GM12892 (cell line): ENCODE results near the gene CLSTN2.

ENCODE experiments used
- POLR2A ChIP-seq: IDR thresholded peaks from 2 replicates; pipeline ENCODE4 v1.6.1; 2011; ENCODE audit warnings: low read depth, low read length, control low read depth
- POLR2AphosphoS5 ChIP-seq: IDR thresholded peaks from 2 replicates; pipeline ENCODE4 v1.6.1; 2011; ENCODE audit warnings: low read depth, low read length, control low read depth
- TAF1 ChIP-seq: IDR thresholded peaks from 2 replicates; pipeline ENCODE4 v1.6.1; 2011; ENCODE audit warnings: low read depth, mild to moderate bottlenecking, control low read depth, low read length, borderline replicate concordance

- TF ChIP-seq POLR2AphosphoS5 = no peak
- TF ChIP-seq TAF1 = no peak
- no peak for TF ChIP-seq POLR2A
These were observed 243.5 kb downstream of the CLSTN2 start for GRCh38 chr3:140178482-140178881.
